HepG2 (cell line): Measurements from ENCODE around the gene FGA. TPM values are rescaled to one million over a fixed set of nuclear protein-coding genes. Genes with fewer than 3 reads are reported as not detected.

Experiments used
- CREB1 ChIP-seq, 2 experiments: fragments of 450-650 bp in 1 of 2; IDR thresholded peaks; 2 replicates each; pipeline ENCODE4 v1.6.1; 2016 to 2017; ENCODE audit warnings: control low read depth in 1 of 2, mild to moderate bottlenecking in 1 of 2, missing compliant biosample characterization in 1 of 2, missing genetic modification characterization in 1 of 2
- GATAD1 ChIP-seq: IDR thresholded peaks from 2 replicates; pipeline ENCODE4 v1.6.1; 2016; ENCODE audit warnings: missing genetic modification reagents, missing compliant biosample characterization
- HNF4A ChIP-seq: sonication (generic); formaldehyde crosslinking; IDR thresholded peaks from 2 replicates; pipeline ENCODE4 v1.4.0; 2020; ENCODE audit warnings: missing genetic modification reagents
- IRF2 ChIP-seq: IDR thresholded peaks from 2 replicates; pipeline ENCODE4 v1.6.1; 2018; ENCODE audit warnings: missing genetic modification reagents, missing compliant biosample characterization
- IRX3 ChIP-seq: sonication (generic); formaldehyde crosslinking; IDR thresholded peaks from 2 replicates; pipeline ENCODE4 v1.8.1; 2023; ENCODE audit warnings: mild to moderate bottlenecking, low read depth, missing genetic modification reagents, borderline replicate concordance
- ISL2 ChIP-seq: sonication (generic); formaldehyde crosslinking; IDR thresholded peaks from 2 replicates; pipeline ENCODE4 v1.5.0; 2020; ENCODE audit warnings: missing genetic modification reagents
- LRRFIP1 ChIP-seq: sonication (generic); formaldehyde crosslinking; conservative IDR thresholded peaks from 2 replicates; pipeline ENCODE4 v1.4.0; 2020; ENCODE audit warnings: missing genetic modification reagents
- MTA3 ChIP-seq: sonication (generic); formaldehyde crosslinking; IDR thresholded peaks from 2 replicates; pipeline ENCODE4 v1.4.0; 2020; ENCODE audit warnings: missing genetic modification reagents
- POLR2A ChIP-seq, 2 experiments: IDR thresholded peaks; 2 replicates each; pipeline ENCODE4 v1.6.1; 2011; ENCODE audit warnings: low read depth in 2 of 2, low read length in 2 of 2, mild to moderate bottlenecking in 1 of 2, moderate library complexity in 1 of 2; ENCODE audit not compliant: insufficient read depth in 1 of 2
- RBFOX2 ChIP-seq: fragments of 200-400 bp; formaldehyde crosslinking; IDR thresholded peaks from 2 replicates; pipeline ENCODE4 v1.6.1; 2017; ENCODE audit warnings: low read depth, mild to moderate bottlenecking, low read length
- RBM22 ChIP-seq: fragments of 200-400 bp; formaldehyde crosslinking; optimal IDR thresholded peaks from 2 replicates; pipeline ENCODE3; 2017; ENCODE audit warnings: mild to moderate bottlenecking, low read length, moderate library complexity
- SOX6 ChIP-seq, 2 experiments: fragments of 450-650 bp in 1 of 2; sonication (generic) in 1 of 2; formaldehyde crosslinking in 1 of 2; IDR thresholded peaks; 2 replicates each; pipeline versions ENCODE4 v1.4.0 to v1.6.1; 2017 to 2020; ENCODE audit warnings: antibody characterized with exemption in 1 of 2, mild to moderate bottlenecking in 1 of 2, missing genetic modification reagents in 1 of 2
- STAG1 ChIP-seq: sonication (generic); formaldehyde crosslinking; IDR thresholded peaks from 2 replicates; pipeline ENCODE4 v1.4.0; 2020; ENCODE audit warnings: missing genetic modification reagents
- ZFAT ChIP-seq: sonication (generic); formaldehyde crosslinking; conservative IDR thresholded peaks from 2 replicates; pipeline ENCODE4 v1.8.1; 2023; ENCODE audit warnings: missing genetic modification reagents, inconsistent platforms
- ZKSCAN1 ChIP-seq: fragments of 150-350 bp; IDR thresholded peaks from 2 replicates; pipeline ENCODE4 v1.6.1; 2014; ENCODE audit warnings: low read length
- ZMAT5 ChIP-seq: sonication (generic); formaldehyde crosslinking; IDR thresholded peaks from 2 replicates; pipeline ENCODE4 v1.5.0; 2020; ENCODE audit warnings: mild to moderate bottlenecking, low read depth, missing genetic modification reagents, borderline replicate concordance
- ZNF160 ChIP-seq: sonication (generic); formaldehyde crosslinking; IDR thresholded peaks from 2 replicates; pipeline ENCODE4 v1.8.0; 2022; ENCODE audit warnings: mild to moderate bottlenecking, inconsistent platforms, missing genetic modification reagents
- ZNF235 ChIP-seq: sonication (generic); formaldehyde crosslinking; IDR thresholded peaks from 2 replicates; pipeline ENCODE4 v1.8.1; 2023; ENCODE audit warnings: mild to moderate bottlenecking, missing genetic modification reagents, borderline replicate concordance
- ZNF367 ChIP-seq: sonication (generic); formaldehyde crosslinking; IDR thresholded peaks from 2 replicates; pipeline ENCODE4 v1.4.0; 2020; ENCODE audit warnings: missing genetic modification reagents, borderline replicate concordance
- polyA plus RNA-seq, 8 experiments: library from polyadenylated mRNA; depleted of rRNA in 3 of 8; stranded (reverse) in 7 of 8; unstranded in 1 of 8; fragments of >200 nt; fragmentation: Illumina TruSeq in 4 of 8; extraction: Trizol in 4 of 8; gene quantifications; 2 replicates each; pipeline versions ENCODE4 v1.2.1 to v1.2.3, GENCODE V29; 2011 to 2016; ENCODE audit warnings: low read depth in 4 of 8, missing spikeins in 1 of 8, mixed read lengths in 1 of 8; ENCODE audit not compliant: insufficient read depth in 1 of 8
- total RNA-seq, 5 experiments: library from RNA; depleted of rRNA; stranded (reverse); fragments of >200 nt; fragmentation: Illumina TruSeq; extraction: Trizol; gene quantifications; 2 replicates each; pipeline ENCODE4 v1.2.3, GENCODE V29; 2016; ENCODE audit warnings: low read depth in 1 of 5
- TF ChIP-seq, protein P1 (sequence below): sonication (generic); formaldehyde crosslinking; conservative IDR thresholded peaks from 2 replicates; pipeline ENCODE4 v1.4.0; 2020; ENCODE audit warnings: mild to moderate bottlenecking, missing genetic modification reagents, moderate library complexity

FGA gene
- total and polyA plus RNA-seq, 2 of the 13 experiments (the other 11 are each of a cell fraction or from before 2014, with no cell fraction given) = 640 to 1,523 TPM

DNA sequence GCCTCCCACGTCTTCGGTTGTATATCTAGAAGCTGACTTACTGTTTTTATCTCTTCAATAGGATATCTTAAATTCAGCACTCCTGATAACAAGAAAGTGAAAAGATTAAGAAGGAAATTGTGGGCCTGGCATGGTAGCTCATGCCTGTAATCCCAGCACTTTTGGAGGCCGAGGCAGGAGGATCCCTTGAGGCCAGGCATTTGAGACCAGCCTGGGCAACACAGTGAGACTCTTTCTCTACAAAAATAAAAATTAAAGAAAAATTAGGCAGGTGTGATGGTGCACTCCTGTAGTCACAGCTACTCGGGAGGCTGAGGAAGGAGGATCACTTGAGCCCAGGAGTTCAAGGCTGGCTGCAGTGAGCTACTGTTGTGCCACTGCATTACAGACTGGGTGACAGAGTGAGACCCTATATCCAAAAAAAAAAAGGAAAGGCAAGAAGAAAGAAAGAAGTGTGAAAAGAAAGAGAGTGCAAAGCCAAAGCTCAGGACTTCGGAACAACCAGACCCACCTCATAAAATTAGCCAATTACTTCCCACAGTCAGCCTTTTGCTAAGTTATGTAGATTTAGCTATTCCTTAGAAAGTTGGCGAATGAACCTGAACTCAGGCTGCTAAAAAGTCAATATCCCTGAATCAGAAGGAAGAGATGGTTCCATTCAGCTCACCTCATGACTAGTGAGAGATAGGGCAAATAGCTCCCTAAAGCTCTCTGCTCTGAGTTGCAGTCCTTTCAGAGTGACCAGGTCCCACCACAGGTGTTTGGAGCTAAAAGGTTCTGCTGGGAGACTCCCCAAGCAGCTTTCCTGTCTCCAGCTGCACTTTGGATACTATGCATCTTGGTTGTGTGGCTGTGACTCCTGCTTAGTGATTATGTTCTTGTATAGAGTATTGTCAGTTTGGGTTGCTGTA, 12.7 kb upstream of the FGA start (continued):
- TF ChIP-seq, protein P1, sequence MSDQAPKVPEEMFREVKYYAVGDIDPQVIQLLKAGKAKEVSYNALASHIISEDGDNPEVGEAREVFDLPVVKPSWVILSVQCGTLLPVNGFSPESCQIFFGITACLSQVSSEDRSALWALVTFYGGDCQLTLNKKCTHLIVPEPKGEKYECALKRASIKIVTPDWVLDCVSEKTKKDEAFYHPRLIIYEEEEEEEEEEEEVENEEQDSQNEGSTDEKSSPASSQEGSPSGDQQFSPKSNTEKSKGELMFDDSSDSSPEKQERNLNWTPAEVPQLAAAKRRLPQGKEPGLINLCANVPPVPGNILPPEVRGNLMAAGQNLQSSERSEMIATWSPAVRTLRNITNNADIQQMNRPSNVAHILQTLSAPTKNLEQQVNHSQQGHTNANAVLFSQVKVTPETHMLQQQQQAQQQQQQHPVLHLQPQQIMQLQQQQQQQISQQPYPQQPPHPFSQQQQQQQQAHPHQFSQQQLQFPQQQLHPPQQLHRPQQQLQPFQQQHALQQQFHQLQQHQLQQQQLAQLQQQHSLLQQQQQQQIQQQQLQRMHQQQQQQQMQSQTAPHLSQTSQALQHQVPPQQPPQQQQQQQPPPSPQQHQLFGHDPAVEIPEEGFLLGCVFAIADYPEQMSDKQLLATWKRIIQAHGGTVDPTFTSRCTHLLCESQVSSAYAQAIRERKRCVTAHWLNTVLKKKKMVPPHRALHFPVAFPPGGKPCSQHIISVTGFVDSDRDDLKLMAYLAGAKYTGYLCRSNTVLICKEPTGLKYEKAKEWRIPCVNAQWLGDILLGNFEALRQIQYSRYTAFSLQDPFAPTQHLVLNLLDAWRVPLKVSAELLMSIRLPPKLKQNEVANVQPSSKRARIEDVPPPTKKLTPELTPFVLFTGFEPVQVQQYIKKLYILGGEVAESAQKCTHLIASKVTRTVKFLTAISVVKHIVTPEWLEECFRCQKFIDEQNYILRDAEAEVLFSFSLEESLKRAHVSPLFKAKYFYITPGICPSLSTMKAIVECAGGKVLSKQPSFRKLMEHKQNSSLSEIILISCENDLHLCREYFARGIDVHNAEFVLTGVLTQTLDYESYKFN = no peak
- peak; percentile 74; the same call in 1 of the 2 replicates for TF ChIP-seq IRX3
- no peak for TF ChIP-seq ZKSCAN1
- peak; percentile 99 for TF ChIP-seq RBM22
- TF ChIP-seq HNF4A (CRISPR knock-in tag) = peak; percentile 6; the same call in 1 of the 2 replicates
- peak; percentile 80 for TF ChIP-seq RBFOX2
- no peak for TF ChIP-seq CREB1 (IDR thresholded peaks at IDR 0.05)
- TF ChIP-seq CREB1 (CRISPR knock-in tag; IDR thresholded peaks at IDR 0.05) = 0 out of 2 replicates have a peak, but pooled peaks have one; percentile 13
- no peak for TF ChIP-seq ZNF235 (CRISPR knock-in tag)
- TF ChIP-seq ZMAT5 (CRISPR knock-in tag) = no peak
- peak; percentile 9; the same call in 1 of the 2 replicates for TF ChIP-seq ISL2 (CRISPR knock-in tag)
- TF ChIP-seq ZNF367 = no peak
- TF ChIP-seq LRRFIP1 (CRISPR knock-in tag) = no peak
- no peak for TF ChIP-seq SOX6 (IDR thresholded peaks at IDR 0.05)
- peak; percentile 20; the same call in 1 of the 2 replicates for TF ChIP-seq SOX6 (CRISPR knock-in tag; IDR thresholded peaks at IDR 0.05)
- TF ChIP-seq ZNF160 (CRISPR knock-in tag) = 0 out of 2 replicates have a peak, but pooled peaks have one; percentile 8
- 0 out of 2 replicates have a peak, but pooled peaks have one; percentile 15 for TF ChIP-seq IRF2 (CRISPR knock-in tag)
- TF ChIP-seq POLR2A (IDR thresholded peaks at IDR 0.05; ENCODE audit: insufficient read depth in 1 of 2, low read depth in 2 of 2, low read length in 2 of 2) = peak; percentile 57 to 60; a peak in 3 of 4 replicates
- no peak for TF ChIP-seq GATAD1 (CRISPR knock-in tag)
- no peak for TF ChIP-seq MTA3
- 0 out of 2 replicates have a peak, but pooled peaks have one; percentile 50 for TF ChIP-seq ZFAT (CRISPR knock-in tag)
- TF ChIP-seq STAG1 (CRISPR knock-in tag) = no peak
